Activated T-cell treated with anti-CD3 and anti-CD28 coated beads for 1 hour (primary cell): Measurements from ENCODE around the gene HOXB4.

Experiments used
- DNase-seq: peaks from one replicate; pipeline ENCODE4 v3.0.0-alpha.2; 2020; ENCODE audit warnings: low read depth

Gene HOXB4

GRCh38 chr17:48615047-48615962 is 37.2 kb upstream of the HOXB4 start, which contains the start of gene HOXB8:
Gene HOXB8 (minus strand): TSS chr17:48615292. CDS start chr17:48614704, 588 bp downstream.
- DNase-seq: no peak

- DNase-seq: no peak
These were observed 35.9 kb upstream of the HOXB4 start for GRCh38 chr17:48613862-48614694.

- DNase-seq: peak; percentile 32
These were observed 34.9 kb upstream of the HOXB4 start for GRCh38 chr17:48612854-48613691.

- no peak for DNase-seq
These were observed 34.3 kb upstream of the HOXB4 start for GRCh38 chr17:48612456-48612853.

GRCh38 chr17:48611681-48612455 is 33.7 kb upstream of the HOXB4 start:
- no peak for DNase-seq

- DNase-seq: no peak
These were observed 33.1 kb upstream of the HOXB4 start for GRCh38 chr17:48611213-48611612.

GRCh38 chr17:48610282-48611211 is 32.4 kb upstream of the HOXB4 start, which contains the start of gene HOXB7:
Gene HOXB7 (minus strand): TSS chr17:48611017. CDS start chr17:48610918, 99 bp downstream.
- peak; percentile 51 for DNase-seq

GRCh38 chr17:48609759-48610281 is 31.7 kb upstream of the HOXB4 start:
- no peak for DNase-seq

GRCh38 chr17:48609033-48609432 is 30.9 kb upstream of the HOXB4 start:
- no peak for DNase-seq

- no peak for DNase-seq
These were observed 30.3 kb upstream of the HOXB4 start for GRCh38 chr17:48608494-48608834.

GRCh38 chr17:48606892-48607614 is 28.9 kb upstream of the HOXB4 start:
- DNase-seq: no peak

- DNase-seq: no peak
These were observed 28.1 kb upstream of the HOXB4 start for GRCh38 chr17:48605991-48606891.

- DNase-seq: no peak
These were observed 27.3 kb upstream of the HOXB4 start for GRCh38 chr17:48605409-48605919.

- no peak for DNase-seq
These were observed 26.7 kb upstream of the HOXB4 start, which contains the start of gene HOXB6 for GRCh38 chr17:48604770-48605329. Gene HOXB6 (minus strand): TSS chr17:48604986. CDS start chr17:48598150, 6,836 bp downstream.

GRCh38 chr17:48603959-48604769 is 26.0 kb upstream of the HOXB4 start:
- DNase-seq: no peak
